WERI-Rb-1 (cell line): ENCODE measurements around the gene OR9I1.

Experiments used
- DNase-seq: peaks from one replicate; pipeline ENCODE4 v3.0.0-alpha.2; 2020
- H3K27ac ChIP-seq: fragments of 250-450 bp; sonication (Bioruptor Pico); 2 replicates; pipeline ENCODE4 v1.5.1; 2020; ENCODE audit warnings: mild to moderate bottlenecking, moderate library complexity
- H3K27me3 ChIP-seq: fragments of 250-450 bp; sonication (Bioruptor Pico); 2 replicates; pipeline ENCODE4 v1.5.1; 2021; ENCODE audit warnings: mild to moderate bottlenecking, low read depth, moderate library complexity; ENCODE audit not compliant: insufficient read depth, severe bottlenecking
- H3K36me3 ChIP-seq: fragments of 250-450 bp; sonication (Bioruptor Pico); 2 replicates; pipeline ENCODE4 v1.5.1; 2020; ENCODE audit warnings: mild to moderate bottlenecking, moderate library complexity
- H3K4me3 ChIP-seq: 2 replicates; pipeline ENCODE4 v1.5.1; 2011; ENCODE audit warnings: low read depth, mild to moderate bottlenecking, control low read depth, low read length
- H3K9me3 ChIP-seq: fragments of 250-450 bp; sonication (Bioruptor Pico); 2 replicates; pipeline ENCODE4 v1.5.1; 2021; ENCODE audit warnings: mild to moderate bottlenecking, moderate library complexity; ENCODE audit not compliant: severe bottlenecking
- TF ChIP-seq, protein P1 (sequence below): IDR thresholded peaks from 2 replicates; pipeline ENCODE4 v1.5.1; 2011; ENCODE audit warnings: low read depth, mild to moderate bottlenecking, control low read depth, inconsistent platforms, low read length

OR9I1 gene, protein sequence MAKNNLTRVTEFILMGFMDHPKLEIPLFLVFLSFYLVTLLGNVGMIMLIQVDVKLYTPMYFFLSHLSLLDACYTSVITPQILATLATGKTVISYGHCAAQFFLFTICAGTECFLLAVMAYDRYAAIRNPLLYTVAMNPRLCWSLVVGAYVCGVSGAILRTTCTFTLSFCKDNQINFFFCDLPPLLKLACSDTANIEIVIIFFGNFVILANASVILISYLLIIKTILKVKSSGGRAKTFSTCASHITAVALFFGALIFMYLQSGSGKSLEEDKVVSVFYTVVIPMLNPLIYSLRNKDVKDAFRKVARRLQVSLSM

DNA sequence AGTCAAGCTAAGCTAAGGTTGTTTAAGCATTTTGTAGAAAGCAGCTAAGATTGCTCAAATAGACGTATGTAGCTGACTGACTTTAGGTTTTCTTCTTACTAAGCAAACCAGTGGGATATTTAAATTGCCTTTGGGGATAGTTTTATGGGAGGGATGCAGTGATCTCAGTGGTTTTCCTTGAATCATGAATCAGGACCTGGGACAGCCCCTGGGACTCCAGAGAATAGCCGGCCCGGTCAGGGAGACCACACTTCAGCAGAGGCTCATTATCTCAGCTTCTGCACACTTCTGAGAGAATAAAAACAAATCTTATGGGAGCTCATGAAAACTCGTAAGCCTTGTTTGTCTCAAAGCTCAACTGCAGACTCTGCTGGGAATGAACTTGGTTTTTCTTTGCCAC lies at the start of gene OR9I1:
OR9I1 (minus strand) TSS at position 62 of the 400 bp plus-strand sequence. CDS start 6,086 bp downstream, outside the sequence.
- no peaks in the 10 kb centered on the region for H3K36me3 ChIP-seq
- H3K9me3 ChIP-seq: no peaks in the 10 kb centered on the region
- DNase-seq: no peak
- TF ChIP-seq, protein P1, sequence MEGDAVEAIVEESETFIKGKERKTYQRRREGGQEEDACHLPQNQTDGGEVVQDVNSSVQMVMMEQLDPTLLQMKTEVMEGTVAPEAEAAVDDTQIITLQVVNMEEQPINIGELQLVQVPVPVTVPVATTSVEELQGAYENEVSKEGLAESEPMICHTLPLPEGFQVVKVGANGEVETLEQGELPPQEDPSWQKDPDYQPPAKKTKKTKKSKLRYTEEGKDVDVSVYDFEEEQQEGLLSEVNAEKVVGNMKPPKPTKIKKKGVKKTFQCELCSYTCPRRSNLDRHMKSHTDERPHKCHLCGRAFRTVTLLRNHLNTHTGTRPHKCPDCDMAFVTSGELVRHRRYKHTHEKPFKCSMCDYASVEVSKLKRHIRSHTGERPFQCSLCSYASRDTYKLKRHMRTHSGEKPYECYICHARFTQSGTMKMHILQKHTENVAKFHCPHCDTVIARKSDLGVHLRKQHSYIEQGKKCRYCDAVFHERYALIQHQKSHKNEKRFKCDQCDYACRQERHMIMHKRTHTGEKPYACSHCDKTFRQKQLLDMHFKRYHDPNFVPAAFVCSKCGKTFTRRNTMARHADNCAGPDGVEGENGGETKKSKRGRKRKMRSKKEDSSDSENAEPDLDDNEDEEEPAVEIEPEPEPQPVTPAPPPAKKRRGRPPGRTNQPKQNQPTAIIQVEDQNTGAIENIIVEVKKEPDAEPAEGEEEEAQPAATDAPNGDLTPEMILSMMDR: no peak
- no peak within 1 kb of the TSS for H3K27ac ChIP-seq
- H3K27me3 ChIP-seq: peaks cover 50% of the 10 kb centered on the region
- no peak within 1 kb of the TSS for H3K4me3 ChIP-seq

DNA sequence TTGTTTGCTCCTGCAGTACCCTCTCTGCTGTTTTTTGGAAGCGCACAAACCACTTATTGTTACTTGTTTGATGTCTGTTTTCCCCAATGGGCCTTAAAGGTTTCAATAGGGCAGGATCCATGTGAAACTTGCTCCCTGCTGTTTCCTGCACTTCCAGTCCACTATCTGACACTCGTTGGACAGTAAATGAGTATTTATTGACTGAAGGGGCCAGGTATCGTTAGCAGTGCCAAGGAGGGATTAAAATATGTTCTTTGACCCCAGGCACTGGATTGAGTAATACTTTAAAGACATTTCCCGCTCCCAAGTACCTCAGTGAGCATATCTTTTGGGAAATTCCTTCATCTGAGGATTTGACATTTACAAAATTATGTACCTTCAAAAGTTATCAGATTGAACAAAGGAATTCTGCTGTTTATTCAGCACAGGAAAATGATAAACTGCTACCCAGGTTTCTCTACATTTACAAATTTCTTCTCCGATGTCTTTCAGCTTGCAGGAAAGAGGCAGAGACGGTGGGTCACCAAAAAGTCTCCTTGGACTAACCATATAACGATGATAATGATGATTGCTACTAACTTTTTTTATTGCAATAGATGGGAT lies 40.3 kb upstream of the OR9I1 start:
- H3K4me3 ChIP-seq: no peak overlapping the region
- no peak overlapping the region for H3K27ac ChIP-seq
- H3K9me3 ChIP-seq: no peaks in the 10 kb centered on the region
- DNase-seq: no peak
- peaks cover 40% of the 10 kb centered on the region for H3K27me3 ChIP-seq
- no peaks in the 10 kb centered on the region for H3K36me3 ChIP-seq
- TF ChIP-seq, protein P1: no peak

DNA sequence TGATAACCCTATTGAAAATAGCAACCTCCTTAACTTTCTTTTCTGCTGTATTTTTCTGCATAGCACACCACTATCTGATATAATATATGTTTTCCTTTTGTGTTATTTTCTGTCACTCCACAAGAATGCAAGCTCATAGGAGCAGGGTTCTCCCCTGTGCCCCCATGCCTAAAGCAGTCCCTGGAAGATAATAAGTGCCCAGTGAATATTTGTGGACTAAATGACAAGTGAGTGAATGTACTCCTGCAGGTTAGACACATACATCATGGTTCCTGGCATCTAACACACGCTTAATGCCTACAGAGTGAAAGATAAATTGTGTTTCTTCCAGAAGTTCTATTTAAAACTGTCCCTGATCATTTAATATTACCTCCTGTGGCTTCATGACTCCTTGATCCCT lies 39.7 kb upstream of the OR9I1 start:
- DNase-seq: no peak
- Histone ChIP-seq H3K27me3 (peaks cover 40% of the 10 kb centered on the region), H3K4me3 (no peak overlapping the region), H3K27ac (no peak overlapping the region), H3K36me3 (no peaks in the 10 kb centered on the region), H3K9me3 (no peaks in the 10 kb centered on the region)
- TF ChIP-seq, protein P1: no peak

DNA sequence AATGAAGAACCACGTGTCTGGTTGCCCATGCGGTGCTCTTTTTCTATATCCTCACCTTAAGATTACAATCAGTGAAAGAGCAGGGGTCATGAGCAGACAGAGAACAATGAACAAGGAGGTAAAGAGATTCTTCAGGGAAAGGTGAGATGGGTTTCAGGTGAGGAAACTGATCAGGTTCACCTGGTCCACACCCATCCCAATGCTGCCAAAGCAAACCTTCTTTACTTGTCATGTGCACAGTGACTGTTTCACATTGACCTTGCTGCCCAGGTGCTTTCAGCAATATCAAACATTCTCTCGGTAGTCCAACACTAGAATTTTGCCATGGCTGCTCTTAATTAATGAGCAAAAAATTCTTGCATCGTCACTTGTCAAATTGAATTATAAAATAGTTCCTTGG lies 39.1 kb upstream of the OR9I1 start:
- no peak overlapping the region for H3K4me3 ChIP-seq
- H3K36me3 ChIP-seq: no peaks in the 10 kb centered on the region
- no peak for DNase-seq
- TF ChIP-seq, protein P1: no peak
- peaks cover 40% of the 10 kb centered on the region for H3K27me3 ChIP-seq
- H3K9me3 ChIP-seq: no peaks in the 10 kb centered on the region
- H3K27ac ChIP-seq: no peak overlapping the region

DNA sequence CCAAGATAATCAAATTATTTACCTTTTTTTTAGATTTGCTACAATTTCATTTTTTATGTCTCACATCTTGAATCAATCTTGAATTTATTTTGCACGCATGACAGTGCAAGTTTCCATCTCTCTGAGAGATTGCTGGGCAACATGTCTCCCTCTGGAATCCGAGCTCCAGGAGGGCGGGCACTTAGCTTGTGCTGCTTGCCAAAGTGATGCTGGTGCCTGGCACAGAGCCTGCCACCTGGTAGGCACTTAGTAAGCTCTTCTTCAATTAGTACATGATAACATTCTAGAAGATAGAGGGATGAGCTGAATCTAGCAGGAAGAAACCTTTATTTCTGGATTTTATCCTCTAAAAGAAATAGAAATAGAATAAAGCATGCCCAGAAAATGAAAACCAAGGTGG lies 27.5 kb upstream of the OR9I1 start:
- TF ChIP-seq, protein P1: no peak
- DNase-seq: no peak
- no peak overlapping the region for H3K27ac ChIP-seq
- H3K9me3 ChIP-seq: no peaks in the 10 kb centered on the region
- H3K36me3 ChIP-seq: no peaks in the 10 kb centered on the region
- H3K4me3 ChIP-seq: no peak overlapping the region
- H3K27me3 ChIP-seq: peaks cover 27% of the 10 kb centered on the region
